ENCODE results near the gene ACOD1.

DNA sequence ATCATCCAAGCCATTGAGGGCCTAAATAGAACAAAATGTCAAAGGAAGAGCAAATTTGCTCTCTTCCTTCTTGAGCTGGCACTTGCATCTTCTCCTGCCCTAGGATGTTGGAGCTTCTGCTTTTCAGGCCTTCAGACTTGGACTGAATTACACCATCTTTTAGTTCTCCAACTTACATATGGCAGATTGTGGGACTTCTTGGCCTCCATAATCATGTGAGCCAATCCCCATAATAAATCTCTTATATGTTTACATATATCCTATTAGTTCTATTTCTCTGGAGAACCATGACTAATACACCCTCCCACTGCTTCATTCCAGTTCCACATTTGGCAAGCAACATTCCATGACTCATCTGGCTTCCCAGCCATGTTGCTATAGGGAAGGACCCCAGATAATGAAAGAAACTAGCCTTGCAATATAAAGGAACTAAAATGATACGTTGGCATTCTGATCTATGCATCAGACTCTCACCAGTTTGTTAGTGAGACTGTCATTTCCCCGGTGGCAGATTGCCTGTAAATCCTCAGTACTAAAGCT lies 11.0 kb upstream of the ACOD1 start:
- TF ChIP-seq EZH2 (IDR thresholded peaks at IDR 0.05; ENCODE audit: low read length) (no peak), CTCF (optimal IDR thresholded peaks at IDR 0.05 in 1 of 3, IDR thresholded peaks at IDR 0.05 in 1 of 3, conservative IDR thresholded peaks at IDR 0.05 in 1 of 3; ENCODE audit: extremely low read depth in 1 of 3, insufficient read depth in 2 of 3, low read length in 3 of 3) (no peak)

All from keratinocyte (primary cell).